H1 (cell line): ENCODE results near the gene ACSF3. TPM values are rescaled to one million over a fixed set of nuclear protein-coding genes. Genes with fewer than 3 reads are reported as not detected.

Experiments
- CHD1 ChIP-seq: IDR thresholded peaks from 2 replicates; pipeline ENCODE4 v1.6.1; 2012; ENCODE audit warnings: low read depth, low read length, improper control_type of control experiment
- EP300 ChIP-seq, 2 experiments: IDR thresholded peaks; 1 replicate in 1 of 2; 2 replicates in 1 of 2; pipeline ENCODE4 v1.6.1; 2011 to 2012; ENCODE audit warnings: low read depth in 2 of 2, low read length in 2 of 2, mild to moderate bottlenecking in 2 of 2, borderline replicate concordance in 1 of 2, inconsistent platforms in 1 of 2, moderate library complexity in 1 of 2
- EZH2 ChIP-seq: fragments of 200-600 bp; sonication (generic); IDR thresholded peaks from 2 replicates; pipeline ENCODE4 v1.7.1; 2012; ENCODE audit warnings: low read depth, mild to moderate bottlenecking, moderate library complexity, low read length, inconsistent platforms; ENCODE audit not compliant: severe bottlenecking
- FOSL1 ChIP-seq: IDR thresholded peaks from 2 replicates; pipeline ENCODE4 v1.6.1; 2011; ENCODE audit warnings: mild to moderate bottlenecking, low read depth, low read length, moderate library complexity; ENCODE audit not compliant: insufficient read depth
- HDAC6 ChIP-seq: IDR thresholded peaks from one replicate; pipeline ENCODE4 v1.7.1; 2012; ENCODE audit warnings: low read depth, mild to moderate bottlenecking, inconsistent platforms, low read length, moderate library complexity
- SIN3A ChIP-seq, 2 experiments: IDR thresholded peaks in 1 of 2; conservative IDR thresholded peaks in 1 of 2; 2 replicates each; pipeline ENCODE4 v1.6.1; 2011 to 2012; ENCODE audit warnings: low read length in 2 of 2, improper control_type of control experiment in 1 of 2, low read depth in 1 of 2, mild to moderate bottlenecking in 1 of 2
- TAF7 ChIP-seq: optimal IDR thresholded peaks from 2 replicates; pipeline ENCODE3; 2011; ENCODE audit warnings: low read depth, mild to moderate bottlenecking, inconsistent platforms, low read length, moderate library complexity, borderline replicate concordance
- ZNF274 ChIP-seq: IDR thresholded peaks from 2 replicates; pipeline ENCODE4 v1.7.0; 2012; ENCODE audit warnings: low read length, borderline replicate concordance; ENCODE audit errors: extremely low read depth
- polyA plus RNA-seq, 7 experiments: library from polyadenylated mRNA; depleted of rRNA in 3 of 7; stranded (reverse) in 5 of 7; unstranded in 2 of 7; fragments of >200 nt in 5 of 7; fragments of 200-250 nt in 2 of 7; gene quantifications; 1 replicate in 5 of 7; 2 replicates in 1 of 7; 4 replicates in 1 of 7; pipeline versions ENCODE4 v1.2.1 to v1.2.3, GENCODE V29; 2011 to 2013; ENCODE audit warnings: missing spikeins in 2 of 7, mixed read lengths in 2 of 7
- total RNA-seq: library from RNA; stranded (reverse); fragmentation: NEBNext Ultra II Directional; extraction: Animal tissue kit (Norgen Biotek cat#: 25700); gene quantifications from 2 replicates; pipeline ENCODE4 v1.2.1, GENCODE V29; 2021
- TF ChIP-seq, protein P1 (sequence below): fragments of 300-600 bp; sonication (generic); IDR thresholded peaks from 2 replicates; pipeline ENCODE4 v1.7.1; 2012; ENCODE audit warnings: low read length, moderate library complexity, mild to moderate bottlenecking, inconsistent platforms; ENCODE audit not compliant: insufficient replicate concordance

ACSF3 gene
- total and polyA plus RNA-seq, 2 of the 8 experiments (the other 6 are each of a cell fraction or from before 2014, with no cell fraction given): 15.6 to 22.9 TPM

DNA sequence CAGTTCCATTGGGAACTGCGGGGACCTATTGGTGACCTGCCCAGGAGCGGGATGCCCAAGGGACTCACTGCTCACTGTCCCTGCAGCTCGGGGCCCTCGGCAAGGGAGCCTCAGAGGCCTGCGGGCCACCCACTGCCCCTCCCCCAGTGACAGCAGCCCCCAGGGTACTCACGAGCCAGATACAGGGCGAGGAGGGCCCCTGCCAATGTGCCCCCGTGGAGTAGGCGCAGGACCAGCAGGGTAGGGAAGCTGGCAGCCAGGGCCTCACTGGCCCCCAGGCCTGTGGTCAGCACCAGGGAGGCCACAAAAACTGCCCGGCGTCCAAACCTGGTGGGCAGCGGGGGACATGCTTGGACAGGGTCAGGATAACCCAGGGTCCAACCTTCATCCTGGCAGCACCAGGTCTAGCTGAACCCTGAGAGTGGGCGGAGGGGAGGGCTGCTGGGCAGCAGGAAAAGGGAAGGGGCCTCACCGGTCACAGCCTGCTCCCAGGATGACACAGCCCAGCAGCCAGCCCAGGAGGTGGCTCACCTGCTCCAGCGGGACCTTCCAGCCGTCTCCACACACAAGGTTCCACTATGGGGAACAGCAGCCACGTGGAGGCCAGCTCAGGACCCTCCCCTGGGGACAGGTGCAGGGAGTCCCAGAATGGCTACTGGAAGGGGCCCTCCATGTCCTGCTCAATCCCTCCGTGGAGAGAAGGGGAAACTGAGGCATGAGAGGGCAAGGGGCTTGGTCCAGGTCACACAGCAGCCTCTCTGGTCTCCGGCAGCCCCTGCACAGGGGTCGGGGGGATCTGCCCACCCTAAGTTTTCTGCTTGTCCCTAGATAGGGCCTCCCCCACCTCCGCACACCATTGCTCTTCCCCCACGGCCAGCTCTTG, 105.8 kb downstream of the ACSF3 start (continued):
- TF ChIP-seq EZH2 (no peak), FOSL1 (no peak), ZNF274 (no peak), CHD1 (no peak), HDAC6 (no peak), EP300 (IDR thresholded peaks at IDR 0.05; ENCODE audit: borderline replicate concordance in 1 of 2, low read depth in 2 of 2, low read length in 2 of 2) (no peak), TAF7 (no peak), SIN3A (conservative IDR thresholded peaks at IDR 0.05 in 1 of 2, IDR thresholded peaks at IDR 0.05 in 1 of 2; ENCODE audit: low read depth in 1 of 2, low read length in 2 of 2) (no peak)
- TF ChIP-seq, protein P1, sequence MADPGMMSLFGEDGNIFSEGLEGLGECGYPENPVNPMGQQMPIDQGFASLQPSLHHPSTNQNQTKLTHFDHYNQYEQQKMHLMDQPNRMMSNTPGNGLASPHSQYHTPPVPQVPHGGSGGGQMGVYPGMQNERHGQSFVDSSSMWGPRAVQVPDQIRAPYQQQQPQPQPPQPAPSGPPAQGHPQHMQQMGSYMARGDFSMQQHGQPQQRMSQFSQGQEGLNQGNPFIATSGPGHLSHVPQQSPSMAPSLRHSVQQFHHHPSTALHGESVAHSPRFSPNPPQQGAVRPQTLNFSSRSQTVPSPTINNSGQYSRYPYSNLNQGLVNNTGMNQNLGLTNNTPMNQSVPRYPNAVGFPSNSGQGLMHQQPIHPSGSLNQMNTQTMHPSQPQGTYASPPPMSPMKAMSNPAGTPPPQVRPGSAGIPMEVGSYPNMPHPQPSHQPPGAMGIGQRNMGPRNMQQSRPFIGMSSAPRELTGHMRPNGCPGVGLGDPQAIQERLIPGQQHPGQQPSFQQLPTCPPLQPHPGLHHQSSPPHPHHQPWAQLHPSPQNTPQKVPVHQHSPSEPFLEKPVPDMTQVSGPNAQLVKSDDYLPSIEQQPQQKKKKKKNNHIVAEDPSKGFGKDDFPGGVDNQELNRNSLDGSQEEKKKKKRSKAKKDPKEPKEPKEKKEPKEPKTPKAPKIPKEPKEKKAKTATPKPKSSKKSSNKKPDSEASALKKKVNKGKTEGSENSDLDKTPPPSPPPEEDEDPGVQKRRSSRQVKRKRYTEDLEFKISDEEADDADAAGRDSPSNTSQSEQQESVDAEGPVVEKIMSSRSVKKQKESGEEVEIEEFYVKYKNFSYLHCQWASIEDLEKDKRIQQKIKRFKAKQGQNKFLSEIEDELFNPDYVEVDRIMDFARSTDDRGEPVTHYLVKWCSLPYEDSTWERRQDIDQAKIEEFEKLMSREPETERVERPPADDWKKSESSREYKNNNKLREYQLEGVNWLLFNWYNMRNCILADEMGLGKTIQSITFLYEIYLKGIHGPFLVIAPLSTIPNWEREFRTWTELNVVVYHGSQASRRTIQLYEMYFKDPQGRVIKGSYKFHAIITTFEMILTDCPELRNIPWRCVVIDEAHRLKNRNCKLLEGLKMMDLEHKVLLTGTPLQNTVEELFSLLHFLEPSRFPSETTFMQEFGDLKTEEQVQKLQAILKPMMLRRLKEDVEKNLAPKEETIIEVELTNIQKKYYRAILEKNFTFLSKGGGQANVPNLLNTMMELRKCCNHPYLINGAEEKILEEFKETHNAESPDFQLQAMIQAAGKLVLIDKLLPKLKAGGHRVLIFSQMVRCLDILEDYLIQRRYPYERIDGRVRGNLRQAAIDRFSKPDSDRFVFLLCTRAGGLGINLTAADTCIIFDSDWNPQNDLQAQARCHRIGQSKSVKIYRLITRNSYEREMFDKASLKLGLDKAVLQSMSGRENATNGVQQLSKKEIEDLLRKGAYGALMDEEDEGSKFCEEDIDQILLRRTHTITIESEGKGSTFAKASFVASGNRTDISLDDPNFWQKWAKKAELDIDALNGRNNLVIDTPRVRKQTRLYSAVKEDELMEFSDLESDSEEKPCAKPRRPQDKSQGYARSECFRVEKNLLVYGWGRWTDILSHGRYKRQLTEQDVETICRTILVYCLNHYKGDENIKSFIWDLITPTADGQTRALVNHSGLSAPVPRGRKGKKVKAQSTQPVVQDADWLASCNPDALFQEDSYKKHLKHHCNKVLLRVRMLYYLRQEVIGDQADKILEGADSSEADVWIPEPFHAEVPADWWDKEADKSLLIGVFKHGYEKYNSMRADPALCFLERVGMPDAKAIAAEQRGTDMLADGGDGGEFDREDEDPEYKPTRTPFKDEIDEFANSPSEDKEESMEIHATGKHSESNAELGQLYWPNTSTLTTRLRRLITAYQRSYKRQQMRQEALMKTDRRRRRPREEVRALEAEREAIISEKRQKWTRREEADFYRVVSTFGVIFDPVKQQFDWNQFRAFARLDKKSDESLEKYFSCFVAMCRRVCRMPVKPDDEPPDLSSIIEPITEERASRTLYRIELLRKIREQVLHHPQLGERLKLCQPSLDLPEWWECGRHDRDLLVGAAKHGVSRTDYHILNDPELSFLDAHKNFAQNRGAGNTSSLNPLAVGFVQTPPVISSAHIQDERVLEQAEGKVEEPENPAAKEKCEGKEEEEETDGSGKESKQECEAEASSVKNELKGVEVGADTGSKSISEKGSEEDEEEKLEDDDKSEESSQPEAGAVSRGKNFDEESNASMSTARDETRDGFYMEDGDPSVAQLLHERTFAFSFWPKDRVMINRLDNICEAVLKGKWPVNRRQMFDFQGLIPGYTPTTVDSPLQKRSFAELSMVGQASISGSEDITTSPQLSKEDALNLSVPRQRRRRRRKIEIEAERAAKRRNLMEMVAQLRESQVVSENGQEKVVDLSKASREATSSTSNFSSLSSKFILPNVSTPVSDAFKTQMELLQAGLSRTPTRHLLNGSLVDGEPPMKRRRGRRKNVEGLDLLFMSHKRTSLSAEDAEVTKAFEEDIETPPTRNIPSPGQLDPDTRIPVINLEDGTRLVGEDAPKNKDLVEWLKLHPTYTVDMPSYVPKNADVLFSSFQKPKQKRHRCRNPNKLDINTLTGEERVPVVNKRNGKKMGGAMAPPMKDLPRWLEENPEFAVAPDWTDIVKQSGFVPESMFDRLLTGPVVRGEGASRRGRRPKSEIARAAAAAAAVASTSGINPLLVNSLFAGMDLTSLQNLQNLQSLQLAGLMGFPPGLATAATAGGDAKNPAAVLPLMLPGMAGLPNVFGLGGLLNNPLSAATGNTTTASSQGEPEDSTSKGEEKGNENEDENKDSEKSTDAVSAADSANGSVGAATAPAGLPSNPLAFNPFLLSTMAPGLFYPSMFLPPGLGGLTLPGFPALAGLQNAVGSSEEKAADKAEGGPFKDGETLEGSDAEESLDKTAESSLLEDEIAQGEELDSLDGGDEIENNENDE: no peak
